OCI-LY7 (cell line): Measurements from ENCODE around the gene POLA2.

Experiments used
- CTCF ChIP-seq: fragments of 200-600 bp; sonication (generic); conservative IDR thresholded peaks from 2 replicates; pipeline ENCODE4 v1.5.1; 2014; ENCODE audit warnings: mild to moderate bottlenecking, antibody characterized with exemption, low read length, moderate library complexity, mixed read lengths
- EZH2phosphoT487 ChIP-seq: fragments of 200-600 bp; sonication (generic); IDR thresholded peaks from 2 replicates; pipeline ENCODE4 v1.6.1; 2018; ENCODE audit warnings: low read depth, borderline replicate concordance, mild to moderate bottlenecking, mixed run types, antibody characterized with exemption, low read length, moderate library complexity, mixed read lengths

DNA sequence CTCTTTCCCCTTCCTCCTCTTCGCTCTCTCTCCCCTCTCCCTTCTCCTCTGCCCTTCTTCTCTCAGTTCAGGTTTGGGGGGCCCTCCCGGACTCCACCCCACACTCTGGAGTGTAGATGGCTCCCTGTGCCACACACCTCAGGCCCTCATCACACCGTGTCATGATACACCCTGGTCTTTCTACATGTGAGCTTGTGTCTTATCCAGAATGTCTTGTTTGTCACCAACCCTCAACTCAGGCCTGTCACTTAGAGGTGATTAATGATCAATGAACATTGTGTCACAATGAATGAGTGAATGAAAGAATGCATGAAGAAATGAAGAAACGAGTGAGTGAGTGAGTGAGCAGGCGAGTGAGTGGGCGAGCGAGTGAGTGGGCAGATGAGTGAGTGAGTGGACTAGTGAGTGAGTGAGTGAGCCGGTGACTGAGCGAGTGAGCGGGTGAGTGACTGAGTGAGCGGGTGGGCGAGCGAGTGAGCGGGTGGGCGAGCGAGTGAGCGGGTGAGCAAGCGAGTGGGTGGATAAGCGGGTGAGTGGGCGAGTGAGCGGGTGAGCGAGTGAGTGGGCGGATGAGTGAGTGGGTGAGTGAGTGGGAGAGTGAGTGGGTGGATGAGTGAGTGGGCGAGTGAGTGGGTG lies 46.2 kb upstream of the POLA2 start:
- no peak for TF ChIP-seq CTCF
- TF ChIP-seq EZH2phosphoT487: no peak
